ENCODE results near the gene CACNA2D3.

The CACNA2D3 gene

GRCh38 chr3:54900838-54901591 lies 778.7 kb downstream of the CACNA2D3 start:
- no peak for DNase-seq

- no peak for DNase-seq
Measured at GRCh38 chr3:54901906-54902685, 779.7 kb downstream of the CACNA2D3 start.

- no peak for DNase-seq
Measured at GRCh38 chr3:54905261-54905888, 783.0 kb downstream of the CACNA2D3 start.

- DNase-seq = no peak
Measured at GRCh38 chr3:54905920-54906319, 783.6 kb downstream of the CACNA2D3 start.

GRCh38 chr3:54906763-54907162 lies 784.4 kb downstream of the CACNA2D3 start:
- DNase-seq = no peak

GRCh38 chr3:54909191-54909590 lies 786.8 kb downstream of the CACNA2D3 start:
- DNase-seq = no peak

- DNase-seq = no peak
Measured at GRCh38 chr3:54914180-54914579, 791.8 kb downstream of the CACNA2D3 start.

GRCh38 chr3:54915181-54915580 lies 792.8 kb downstream of the CACNA2D3 start:
- DNase-seq = no peak

GRCh38 chr3:54915976-54916375 lies 793.6 kb downstream of the CACNA2D3 start:
- no peak for DNase-seq

GRCh38 chr3:54916732-54917131 lies 794.4 kb downstream of the CACNA2D3 start:
- DNase-seq = no peak

GRCh38 chr3:54917174-54917573 lies 794.8 kb downstream of the CACNA2D3 start:
- DNase-seq = no peak

- DNase-seq = no peak
Measured at GRCh38 chr3:54917862-54918261, 795.5 kb downstream of the CACNA2D3 start.

GRCh38 chr3:54918516-54918915 lies 796.2 kb downstream of the CACNA2D3 start:
- no peak for DNase-seq

- no peak for DNase-seq
Measured at GRCh38 chr3:54928046-54928770, 805.9 kb downstream of the CACNA2D3 start, which contains the start of gene LRTM1. TSS of gene LRTM1 (minus strand) at chr3:54928059. CDS start at chr3:54927911, 148 bp downstream.

GRCh38 chr3:54931182-54931581 lies 808.8 kb downstream of the CACNA2D3 start:
- peak; percentile 84 for DNase-seq

GRCh38 chr3:54932606-54933005 lies 810.3 kb downstream of the CACNA2D3 start:
- no peak for DNase-seq

GRCh38 chr3:54935869-54936268 lies 813.5 kb downstream of the CACNA2D3 start:
- no peak for DNase-seq

GRCh38 chr3:54936561-54936960 lies 814.2 kb downstream of the CACNA2D3 start:
- DNase-seq = no peak

GRCh38 chr3:54939557-54940300 lies 817.4 kb downstream of the CACNA2D3 start:
- no peak for DNase-seq

- no peak for DNase-seq
Measured at GRCh38 chr3:54940971-54941370, 818.6 kb downstream of the CACNA2D3 start.

GRCh38 chr3:54941690-54942362 lies 819.5 kb downstream of the CACNA2D3 start:
- DNase-seq = no peak

Measured in NCI-H146 (cell line).